HTERT RPE-1 (cell line): ENCODE measurements around the gene POLR3B.
"Not testable (repeated sequence)": the region's sequence is repeated elsewhere in the genome, so short reads cannot be mapped to it uniquely, and the experiment has no call there.

Source experiments
- in situ Hi-C: fragments of 300-500 bp; cut with MboI; formaldehyde crosslinking; loops from 4 replicates; pipeline ENCODE4 v1.14.3; 2020; ENCODE audit warnings: low sequenced_read_pairs

The POLR3B gene

GRCh38 chr12:106459124-106459523, 101.6 kb downstream of the POLR3B start:
- in situ Hi-C loops: no loop called here

GRCh38 chr12:106459534-106459933, 102.0 kb downstream of the POLR3B start:
- in situ Hi-C loops: no loop called here

GRCh38 chr12:106461730-106462129, 104.2 kb downstream of the POLR3B start:
- in situ Hi-C loops: no loop called here

GRCh38 chr12:106465605-106466004, 108.1 kb downstream of the POLR3B start:
- in situ Hi-C loops: not testable (repeated sequence)

GRCh38 chr12:106475662-106476061, 118.1 kb downstream of the POLR3B start:
- in situ Hi-C loops: not testable (repeated sequence)

GRCh38 chr12:106477627-106478026, 120.1 kb downstream of the POLR3B start:
- in situ Hi-C loops: not testable (repeated sequence)

- in situ Hi-C loops: no loop called here
Observed at GRCh38 chr12:106480251-106480650, 122.7 kb downstream of the POLR3B start.

GRCh38 chr12:106481246-106481645, 123.7 kb downstream of the POLR3B start:
- in situ Hi-C loops: no loop called here

- in situ Hi-C loops: no loop called here
Observed at GRCh38 chr12:106487664-106488063, 130.1 kb downstream of the POLR3B start.

- in situ Hi-C loops: no loop called here
Observed at GRCh38 chr12:106488884-106489283, 131.3 kb downstream of the POLR3B start.

GRCh38 chr12:106490264-106490663, 132.7 kb downstream of the POLR3B start:
- in situ Hi-C loops: no loop called here

- in situ Hi-C loops: no loop called here
Observed at GRCh38 chr12:106492857-106493256, 135.3 kb downstream of the POLR3B start.

- in situ Hi-C loops: no loop called here
Observed at GRCh38 chr12:106493531-106493930, 136.0 kb downstream of the POLR3B start.

GRCh38 chr12:106495354-106495965, 137.9 kb downstream of the POLR3B start:
- in situ Hi-C loops: no loop called here

- in situ Hi-C loops: no loop called here
Observed at GRCh38 chr12:106498056-106498455, 140.5 kb downstream of the POLR3B start.

- in situ Hi-C loops: no loop called here
Observed at GRCh38 chr12:106499628-106500027, 142.1 kb downstream of the POLR3B start.

- in situ Hi-C loops: no loop called here
Observed at GRCh38 chr12:106506691-106507090, 149.1 kb downstream of the POLR3B start.

- in situ Hi-C loops: no loop called here
Observed at GRCh38 chr12:106508966-106509365, 151.4 kb downstream of the POLR3B start.

- in situ Hi-C loops: no loop called here
Observed at GRCh38 chr12:106511365-106511764, 153.8 kb downstream of the POLR3B start.

GRCh38 chr12:106517314-106517713, 159.8 kb downstream of the POLR3B start:
- in situ Hi-C loops: no loop called here

- in situ Hi-C loops: no loop called here
Observed at GRCh38 chr12:106519607-106520021, 162.1 kb downstream of the POLR3B start.

GRCh38 chr12:106521901-106522300, 164.4 kb downstream of the POLR3B start:
- in situ Hi-C loops: no loop called here

- in situ Hi-C loops: no loop called here
Observed at GRCh38 chr12:106522708-106523107, 165.2 kb downstream of the POLR3B start.
